Loucy (cell line): ENCODE measurements around the gene ARG2.

Experiments
- H2AFZ ChIP-seq: fragments of 200-600 bp; sonication (generic); 2 replicates; pipeline ENCODE4 v1.6.0; 2016; ENCODE audit warnings: antibody characterized with exemption, mild to moderate bottlenecking, low read length, moderate library complexity
- H3F3A ChIP-seq: fragments of 200-600 bp; 2 replicates; pipeline ENCODE4 v1.6.0; 2016; ENCODE audit warnings: antibody characterized with exemption, low read depth, mild to moderate bottlenecking
- H3K27me3 ChIP-seq: fragments of 200-600 bp; sonication (generic); 2 replicates; pipeline ENCODE4 v1.6.1; 2014; ENCODE audit warnings: low read length, mild to moderate bottlenecking; ENCODE audit not compliant: insufficient read depth, poor library complexity, severe bottlenecking
- H3K36me3 ChIP-seq: fragments of 200-600 bp; sonication (generic); 2 replicates; pipeline ENCODE4 v1.6.1; 2016; ENCODE audit warnings: low read length; ENCODE audit not compliant: insufficient read depth
- H3K4me1 ChIP-seq: fragments of 200-600 bp; sonication (generic); 2 replicates; pipeline ENCODE4 v1.5.1; 2014; ENCODE audit warnings: low read length, mild to moderate bottlenecking; ENCODE audit not compliant: insufficient read depth, poor library complexity, severe bottlenecking
- H3K4me2 ChIP-seq: fragments of 200-600 bp; sonication (generic); 2 replicates; pipeline ENCODE4 v1.6.0; 2014; ENCODE audit warnings: antibody characterized with exemption, low read length, low read depth, mild to moderate bottlenecking; ENCODE audit not compliant: poor library complexity, severe bottlenecking
- H3K4me3 ChIP-seq: fragments of 200-600 bp; sonication (generic); 2 replicates; pipeline ENCODE4 v1.5.1; 2014; ENCODE audit warnings: low read length, mild to moderate bottlenecking, mixed read lengths; ENCODE audit not compliant: poor library complexity, severe bottlenecking
- H3K79me2 ChIP-seq: fragments of 200-600 bp; sonication (generic); 2 replicates; pipeline ENCODE4 v1.6.1; 2014; ENCODE audit warnings: low read length; ENCODE audit not compliant: insufficient read depth
- H3K9ac ChIP-seq: fragments of 200-600 bp; sonication (generic); 2 replicates; pipeline ENCODE4 v1.6.0; 2014; ENCODE audit warnings: mild to moderate bottlenecking, low read depth, low read length, moderate library complexity; ENCODE audit not compliant: poor library complexity, severe bottlenecking
- H3K9me2 ChIP-seq: fragments of 200-600 bp; sonication (generic); replicated peaks from 2 replicates; pipeline ENCODE4 v1.6.1; 2016; ENCODE audit warnings: low read depth, low read length, mixed read lengths
- H3K9me3 ChIP-seq: fragments of 200-600 bp; sonication (generic); 2 replicates; pipeline ENCODE4 v1.6.1; 2014; ENCODE audit warnings: mild to moderate bottlenecking, antibody characterized with exemption, low read length, low read depth; ENCODE audit not compliant: insufficient read depth
- H4K20me1 ChIP-seq: fragments of 200-600 bp; sonication (generic); 2 replicates; pipeline ENCODE4 v1.6.0; 2014; ENCODE audit warnings: antibody characterized with exemption, low read length, mild to moderate bottlenecking; ENCODE audit not compliant: insufficient read depth, poor library complexity, severe bottlenecking
- EZH2phosphoT487 ChIP-seq: fragments of 200-600 bp; IDR thresholded peaks from 2 replicates; pipeline ENCODE4 v1.6.1; 2018; ENCODE audit warnings: antibody characterized with exemption, mild to moderate bottlenecking, moderate library complexity, borderline replicate concordance
- TF ChIP-seq, protein P1 (sequence below): fragments of 200-600 bp; sonication (generic); conservative IDR thresholded peaks from 2 replicates; pipeline ENCODE4 v1.5.1; 2014; ENCODE audit warnings: mild to moderate bottlenecking, antibody characterized with exemption, low read length

ARG2 gene

DNA sequence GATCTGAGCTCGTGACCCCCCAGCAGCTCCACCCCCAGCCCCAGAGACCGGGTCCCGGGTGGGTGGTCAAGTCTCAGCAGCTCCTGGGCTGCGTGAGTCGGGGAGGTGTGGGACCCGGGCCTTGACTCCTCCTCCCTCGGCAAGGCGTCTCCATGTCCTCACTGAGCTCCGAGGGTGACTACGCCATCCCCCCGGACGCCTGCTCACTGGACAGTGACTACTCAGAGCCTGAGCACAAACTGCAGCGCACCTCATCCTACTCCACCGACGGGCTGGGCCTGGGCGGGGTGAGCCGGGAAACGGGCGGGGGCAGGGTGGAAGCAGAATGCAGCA is 47.8 kb upstream of the ARG2 start:
- no peak overlapping the region for H3K4me3 ChIP-seq
- no peaks in the 10 kb centered on the region for H3K79me2 ChIP-seq
- H3K4me2 ChIP-seq, result no peak overlapping the region
- H3K9me3 ChIP-seq, result no peaks in the 10 kb centered on the region
- H2AFZ ChIP-seq, result no peak overlapping the region
- H3K4me1 ChIP-seq, result no peaks in the 10 kb centered on the region
- TF ChIP-seq EZH2phosphoT487, result no peak
- TF ChIP-seq, protein P1, sequence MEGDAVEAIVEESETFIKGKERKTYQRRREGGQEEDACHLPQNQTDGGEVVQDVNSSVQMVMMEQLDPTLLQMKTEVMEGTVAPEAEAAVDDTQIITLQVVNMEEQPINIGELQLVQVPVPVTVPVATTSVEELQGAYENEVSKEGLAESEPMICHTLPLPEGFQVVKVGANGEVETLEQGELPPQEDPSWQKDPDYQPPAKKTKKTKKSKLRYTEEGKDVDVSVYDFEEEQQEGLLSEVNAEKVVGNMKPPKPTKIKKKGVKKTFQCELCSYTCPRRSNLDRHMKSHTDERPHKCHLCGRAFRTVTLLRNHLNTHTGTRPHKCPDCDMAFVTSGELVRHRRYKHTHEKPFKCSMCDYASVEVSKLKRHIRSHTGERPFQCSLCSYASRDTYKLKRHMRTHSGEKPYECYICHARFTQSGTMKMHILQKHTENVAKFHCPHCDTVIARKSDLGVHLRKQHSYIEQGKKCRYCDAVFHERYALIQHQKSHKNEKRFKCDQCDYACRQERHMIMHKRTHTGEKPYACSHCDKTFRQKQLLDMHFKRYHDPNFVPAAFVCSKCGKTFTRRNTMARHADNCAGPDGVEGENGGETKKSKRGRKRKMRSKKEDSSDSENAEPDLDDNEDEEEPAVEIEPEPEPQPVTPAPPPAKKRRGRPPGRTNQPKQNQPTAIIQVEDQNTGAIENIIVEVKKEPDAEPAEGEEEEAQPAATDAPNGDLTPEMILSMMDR, result no peak
- H3F3A ChIP-seq, result no peaks in the 10 kb centered on the region
- H4K20me1 ChIP-seq, result no peaks in the 10 kb centered on the region
- H3K9me2 ChIP-seq, result no peaks in the 10 kb centered on the region
- no peak overlapping the region for H3K9ac ChIP-seq
- H3K27me3 ChIP-seq, result no peaks in the 10 kb centered on the region
- H3K36me3 ChIP-seq, result no peaks in the 10 kb centered on the region

DNA sequence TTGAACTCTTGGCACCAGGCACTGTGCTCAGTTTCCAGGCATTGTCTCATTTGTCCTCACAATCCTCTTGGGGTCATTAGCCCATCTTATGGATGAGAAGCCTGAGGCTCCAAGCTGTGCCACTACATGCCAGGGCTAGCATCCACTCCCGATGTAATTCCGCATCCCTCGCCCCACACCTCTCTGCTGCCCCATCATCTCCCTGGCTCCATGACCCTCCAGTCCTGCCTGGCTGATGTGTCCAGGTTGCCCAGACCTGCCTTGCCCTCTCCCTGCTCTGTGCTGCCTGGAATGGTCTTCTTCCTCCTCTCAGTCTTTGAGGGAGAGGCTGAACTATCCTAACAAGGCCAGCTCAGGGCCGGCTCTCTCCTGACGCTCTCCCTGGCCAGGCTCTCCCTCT is 47.1 kb upstream of the ARG2 start:
- no peaks in the 10 kb centered on the region for H3K79me2 ChIP-seq
- H3F3A ChIP-seq, result no peaks in the 10 kb centered on the region
- no peaks in the 10 kb centered on the region for H4K20me1 ChIP-seq

DNA sequence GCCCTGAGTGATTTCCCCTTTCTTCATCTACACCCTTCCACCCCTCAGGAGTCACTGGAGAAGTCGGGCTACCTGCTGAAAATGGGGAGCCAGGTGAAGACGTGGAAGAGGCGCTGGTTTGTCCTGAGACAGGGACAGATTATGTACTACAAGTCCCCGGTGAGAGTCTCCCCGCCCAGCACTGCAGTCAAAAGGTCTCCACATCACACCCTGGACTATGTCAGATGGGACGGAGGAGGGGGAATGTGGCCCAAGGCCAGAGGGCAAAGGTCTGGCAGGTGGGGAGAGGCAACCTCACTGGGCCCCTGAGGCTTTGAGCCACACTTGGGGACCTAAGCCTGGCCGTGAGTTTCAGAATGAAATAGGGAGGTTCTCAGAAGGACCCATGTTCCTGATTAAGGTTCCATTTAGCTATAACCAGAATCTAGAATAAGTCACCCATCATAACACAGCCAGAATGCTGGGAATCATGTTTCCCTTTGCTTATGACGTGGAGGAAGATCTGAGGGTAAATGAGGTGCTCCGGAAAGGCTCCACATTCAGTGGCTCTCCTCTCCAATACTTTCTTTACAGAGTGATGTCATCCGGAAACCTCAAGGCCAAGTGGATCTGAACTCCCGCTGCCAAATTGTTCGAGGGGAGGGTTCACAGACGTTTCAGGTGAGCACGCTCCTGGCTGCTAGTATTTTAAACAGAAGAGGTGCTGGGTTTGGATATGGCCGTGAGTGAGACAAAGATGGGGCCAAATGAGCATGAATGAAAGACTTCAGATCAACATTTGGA is 46.3 kb upstream of the ARG2 start:
- H2AFZ ChIP-seq, result no peak overlapping the region
- no peaks in the 10 kb centered on the region for H3K79me2 ChIP-seq
- no peak overlapping the region for H3K4me3 ChIP-seq
- no peaks in the 10 kb centered on the region for H3K9me3 ChIP-seq
- H3K9me2 ChIP-seq, result no peaks in the 10 kb centered on the region
- TF ChIP-seq, protein P1, result no peak
- TF ChIP-seq EZH2phosphoT487, result no peak
- H3F3A ChIP-seq, result no peaks in the 10 kb centered on the region
- no peaks in the 10 kb centered on the region for H3K27me3 ChIP-seq
- H3K36me3 ChIP-seq, result no peaks in the 10 kb centered on the region
- H3K4me2 ChIP-seq, result no peak overlapping the region
- H4K20me1 ChIP-seq, result no peaks in the 10 kb centered on the region
- H3K9ac ChIP-seq, result no peak overlapping the region
- no peaks in the 10 kb centered on the region for H3K4me1 ChIP-seq

More for the DNA sequence above, 47.1 kb upstream of the ARG2 start:
- Histone ChIP-seq H3K9me3 (no peaks in the 10 kb centered on the region), H3K9ac (no peak overlapping the region), H3K4me3 (no peak overlapping the region), H3K9me2 (no peaks in the 10 kb centered on the region), H2AFZ (no peak overlapping the region), H3K4me1 (no peaks in the 10 kb centered on the region), H3K4me2 (no peak overlapping the region), H3K27me3 (no peaks in the 10 kb centered on the region), H3K36me3 (no peaks in the 10 kb centered on the region)
- no peak for TF ChIP-seq EZH2phosphoT487
- TF ChIP-seq, protein P1, result no peak
